Fibroblast of skin of right biceps (primary cell): ENCODE data around the gene TMEM209.
"Not testable (repeated sequence)": the region's sequence is repeated elsewhere in the genome, so short reads cannot be mapped to it uniquely, and the experiment has no call there.

Experiments used
- DNase-seq: peaks from one replicate; pipeline ENCODE4 v3.0.0-alpha.2; 2013

Gene TMEM209

DNA sequence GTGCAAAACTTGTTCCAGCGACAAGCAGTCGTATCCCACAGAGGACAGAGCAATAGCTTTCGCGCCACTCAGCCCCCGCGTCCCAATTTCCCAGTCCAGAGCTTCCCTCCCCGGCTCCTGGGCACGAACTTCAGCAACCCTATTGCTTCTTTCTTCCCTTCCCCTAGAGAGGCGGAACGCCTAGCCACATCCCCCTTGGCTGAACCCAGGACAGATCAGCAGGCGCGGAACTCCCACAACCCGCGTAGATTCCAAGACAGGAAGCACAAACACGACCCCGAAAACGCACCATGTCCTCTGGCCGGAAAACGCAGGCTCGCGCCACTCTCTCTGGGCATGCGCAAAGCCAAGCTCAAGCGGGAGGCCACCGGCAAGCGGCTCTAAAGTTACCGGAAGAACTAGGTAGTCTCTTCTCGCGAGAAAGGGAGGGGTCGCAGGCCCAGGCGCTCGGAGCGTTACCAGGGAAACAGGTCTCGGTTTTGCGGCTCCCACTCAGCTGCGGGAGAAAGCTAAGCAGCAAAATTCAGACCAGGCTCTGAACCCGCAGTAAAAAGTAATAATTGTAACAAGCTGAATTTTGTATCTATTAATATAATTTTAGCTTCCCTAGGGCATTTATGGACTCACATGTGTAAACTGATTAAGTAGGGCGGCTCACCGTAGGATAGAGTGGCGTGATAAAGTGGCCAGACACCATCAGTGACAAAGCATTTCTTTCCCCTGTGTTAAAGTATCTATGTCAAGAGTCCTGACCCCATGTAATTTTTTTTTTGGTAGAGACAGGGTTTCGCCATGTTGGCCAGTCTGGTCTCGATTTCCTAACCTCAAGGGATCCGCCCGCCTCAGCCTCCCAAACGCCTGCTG is at the start of gene TMEM209:
TSS of gene TMEM209 (minus strand) at position 323 of the 864 bp plus-strand sequence. CDS start at position 292, 31 bp downstream.
- DNase-seq, result peak; percentile 98

DNA sequence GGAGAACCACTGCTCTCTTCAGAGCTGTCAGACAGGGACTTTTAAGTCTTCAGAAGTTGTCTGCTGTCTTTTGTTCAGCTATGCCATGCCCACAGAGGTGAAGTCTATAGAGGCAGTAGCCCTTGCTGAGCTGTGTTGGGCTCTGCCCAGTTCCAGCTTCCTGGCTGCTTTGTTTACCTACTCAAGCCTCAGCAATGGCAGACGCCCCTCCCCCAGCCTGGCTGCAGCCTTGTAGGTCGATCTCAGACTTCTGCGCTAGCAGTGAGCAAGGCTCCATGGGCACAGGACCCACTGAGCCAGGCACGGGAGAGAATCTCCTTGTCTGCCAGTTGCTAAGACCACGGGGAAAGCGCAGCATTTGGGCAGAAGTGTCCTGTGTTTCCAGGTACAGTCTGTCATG is 49.3 kb upstream of the TMEM209 start:
- DNase-seq, result no peak

DNA sequence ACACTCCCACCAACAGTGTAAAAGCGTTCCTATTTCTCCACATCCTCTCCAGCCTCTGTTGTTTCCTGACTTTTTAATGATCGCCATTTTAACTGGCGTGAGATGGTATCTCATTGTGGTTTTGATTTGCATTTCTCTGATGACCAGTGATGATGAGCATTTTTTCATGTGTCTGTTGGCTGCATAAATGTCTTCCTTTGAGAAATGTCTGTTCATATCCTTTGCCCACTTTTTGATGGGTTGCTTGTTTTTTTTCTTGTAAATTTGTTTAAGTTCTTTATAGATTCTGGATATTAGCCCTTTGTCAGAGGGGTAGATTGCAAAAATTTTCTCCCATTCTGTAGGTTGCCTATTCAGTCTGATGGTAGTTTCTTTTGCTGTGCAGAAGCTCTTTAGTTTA is 44.4 kb upstream of the TMEM209 start:
- not testable (repeated sequence) for DNase-seq

DNA sequence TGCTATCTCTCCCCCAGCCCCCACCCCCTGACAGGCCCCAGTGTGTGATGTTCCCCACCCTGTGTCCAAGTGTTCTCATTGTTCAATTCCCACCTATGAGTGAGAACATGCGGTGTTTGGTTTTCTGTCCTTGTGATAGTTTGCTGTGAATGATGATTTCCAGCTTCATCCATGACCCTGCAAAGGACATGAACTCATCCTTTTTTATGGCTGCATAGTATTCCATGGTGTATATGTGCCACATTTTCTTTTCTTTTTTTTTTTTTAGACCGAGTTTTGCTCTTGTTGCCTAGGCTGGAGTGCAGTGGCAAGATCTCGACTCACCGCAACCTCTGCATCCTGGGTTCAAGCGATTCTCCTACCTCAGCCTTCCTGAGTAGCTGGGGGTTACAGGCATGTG is 43.6 kb upstream of the TMEM209 start:
- not testable (repeated sequence) for DNase-seq

DNA sequence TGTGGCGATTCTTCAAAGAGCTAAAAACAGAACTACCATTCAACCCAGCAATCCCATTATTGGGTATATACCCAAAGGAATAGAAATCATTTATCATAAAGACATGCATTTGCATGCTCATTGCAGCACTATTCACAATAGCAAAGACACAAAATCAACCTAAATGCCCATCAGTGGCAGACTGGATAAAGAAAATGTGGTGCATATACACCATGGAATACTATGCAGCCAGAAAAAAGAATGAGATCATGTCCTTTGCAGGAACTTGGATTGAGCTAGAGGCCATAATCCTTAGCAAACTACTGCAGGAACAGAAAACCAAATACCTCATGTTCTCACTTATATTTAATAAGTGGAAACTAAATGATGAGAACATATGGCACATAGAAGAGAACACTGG is 41.3 kb upstream of the TMEM209 start:
- not testable (repeated sequence) for DNase-seq

DNA sequence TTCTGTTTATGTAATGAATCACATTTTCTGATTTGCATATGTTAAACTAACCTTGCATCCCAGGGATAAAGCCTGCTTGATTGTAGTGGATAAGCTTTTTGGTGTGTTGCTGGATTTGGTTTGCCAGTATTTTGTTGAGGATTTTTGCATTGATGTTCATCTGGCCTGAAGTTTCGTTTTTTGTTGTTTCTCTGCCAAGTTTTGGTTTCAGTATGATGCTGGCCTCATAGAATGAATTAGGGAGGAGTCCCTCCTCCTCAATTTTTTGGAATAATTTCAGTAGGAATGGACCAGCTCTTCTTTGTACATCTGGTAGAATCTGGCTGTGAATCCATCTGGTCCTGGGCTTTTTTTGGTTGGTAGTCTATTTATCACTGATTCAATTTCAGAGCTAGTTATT is 38.3 kb upstream of the TMEM209 start:
- not testable (repeated sequence) for DNase-seq

DNA sequence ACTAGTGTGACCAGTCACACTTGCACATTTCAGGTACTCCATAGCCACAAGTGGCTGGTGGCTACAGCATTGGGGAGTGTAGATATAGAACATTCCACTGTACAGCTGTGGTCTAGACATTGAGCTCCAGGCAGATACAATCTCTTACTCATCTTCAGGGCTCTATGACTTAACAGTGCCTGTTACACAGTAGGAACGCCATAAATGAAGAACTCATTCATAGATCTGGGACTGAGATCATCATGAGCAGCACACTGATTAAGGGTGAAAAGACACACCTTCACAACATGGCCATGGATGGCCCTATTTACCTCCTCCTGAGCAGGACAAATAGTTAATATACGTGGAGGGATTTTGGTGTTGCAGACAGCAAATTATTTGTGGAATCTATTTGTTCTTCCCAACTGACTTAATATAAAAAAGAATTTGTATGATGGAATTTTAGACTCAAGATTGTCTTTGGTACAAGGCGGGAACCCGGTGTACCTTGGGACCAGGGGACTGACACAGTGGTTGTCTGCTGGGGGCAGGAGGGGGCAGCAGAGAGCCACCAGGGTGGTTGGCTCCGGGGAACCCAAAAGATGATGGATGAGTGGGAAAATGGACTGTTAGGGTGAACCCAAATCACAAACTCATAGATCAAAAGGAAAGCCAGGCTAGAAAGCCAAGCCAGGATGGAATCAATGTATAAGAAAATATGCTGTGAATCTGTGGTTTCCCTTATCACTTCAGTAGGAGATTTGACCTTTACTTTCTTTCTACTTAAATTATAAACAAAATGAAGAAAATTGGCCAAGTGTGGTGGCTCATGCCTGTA is 37.2 kb upstream of the TMEM209 start:
- DNase-seq, result peak; percentile 75

DNA sequence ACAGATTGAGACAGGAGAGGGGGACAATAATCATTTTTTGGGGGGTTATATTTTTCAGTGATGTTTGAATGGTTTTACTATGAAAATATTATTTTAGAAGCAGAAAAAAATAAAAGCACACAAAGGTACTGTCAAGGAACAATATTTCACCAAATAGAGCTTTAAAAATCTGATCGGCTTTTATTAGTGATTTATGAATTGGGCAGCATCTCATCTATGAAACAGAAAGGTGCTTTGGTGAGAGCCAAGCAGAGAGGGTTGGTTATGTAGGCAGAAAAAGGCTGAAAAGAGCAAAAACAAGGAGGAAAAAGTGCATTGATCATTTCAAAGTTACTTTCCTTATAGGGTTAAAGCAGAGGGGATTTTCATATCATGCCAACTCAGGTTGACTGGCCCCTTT is 35.0 kb upstream of the TMEM209 start:
- DNase-seq, result no peak

DNA sequence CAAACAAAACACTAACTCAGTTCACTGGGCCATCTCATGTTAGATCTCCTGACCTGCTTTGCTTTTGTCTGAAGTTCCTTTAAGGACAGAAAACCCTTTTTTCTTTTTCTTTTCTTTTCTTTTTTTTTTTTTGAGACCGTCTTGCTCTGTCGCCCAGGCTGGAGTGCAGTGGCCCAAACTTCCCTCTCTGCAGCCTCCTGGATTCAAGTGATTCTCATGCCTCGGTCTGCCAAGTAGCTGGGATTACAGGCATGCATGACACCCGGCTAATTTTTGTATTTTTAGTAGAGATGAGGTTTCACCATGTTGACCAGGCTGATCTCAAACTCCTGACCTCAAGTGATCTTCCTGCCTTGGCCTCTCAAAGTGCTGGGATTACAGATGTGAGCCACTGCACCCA is 31.2 kb upstream of the TMEM209 start:
- not testable (repeated sequence) for DNase-seq

DNA sequence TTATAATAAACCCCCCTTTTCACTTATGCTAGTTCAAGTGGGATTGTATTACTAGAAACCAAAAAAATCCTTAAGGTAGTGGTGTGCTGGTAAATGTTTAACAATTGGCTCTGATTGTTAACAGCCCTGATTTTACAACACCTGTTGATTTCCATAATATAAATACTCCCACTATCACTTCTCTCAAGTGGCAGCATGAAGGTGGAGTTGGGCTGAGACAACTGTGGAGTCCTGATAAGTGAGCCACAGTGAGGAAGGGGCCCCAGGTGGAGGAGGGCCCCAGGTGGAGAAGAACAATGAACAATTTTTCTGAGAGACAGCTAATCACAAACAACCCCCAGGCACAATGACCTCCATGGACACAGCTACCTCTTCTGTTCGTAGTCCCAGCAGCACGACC is 28.9 kb upstream of the TMEM209 start:
- DNase-seq, result no peak

DNA sequence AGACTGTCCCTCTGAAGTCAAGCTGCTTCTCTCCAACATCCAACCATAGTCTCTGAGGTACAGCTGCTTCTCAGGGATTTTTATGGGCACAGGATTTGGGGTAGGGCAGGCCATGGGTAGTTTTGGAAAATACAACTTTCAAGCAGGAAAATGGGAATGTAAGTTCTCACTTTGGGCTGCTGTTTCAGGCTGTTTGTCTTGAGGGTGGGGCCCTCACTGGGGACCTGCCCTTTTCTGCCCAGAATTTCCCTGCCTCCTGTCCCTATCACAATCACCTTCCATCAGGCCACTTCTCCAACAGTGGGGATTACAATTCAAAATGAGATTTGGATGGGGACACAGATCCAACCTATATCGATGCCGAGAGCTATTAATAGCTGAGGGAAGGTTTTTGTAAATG is 27.0 kb upstream of the TMEM209 start:
- DNase-seq, result no peak

DNA sequence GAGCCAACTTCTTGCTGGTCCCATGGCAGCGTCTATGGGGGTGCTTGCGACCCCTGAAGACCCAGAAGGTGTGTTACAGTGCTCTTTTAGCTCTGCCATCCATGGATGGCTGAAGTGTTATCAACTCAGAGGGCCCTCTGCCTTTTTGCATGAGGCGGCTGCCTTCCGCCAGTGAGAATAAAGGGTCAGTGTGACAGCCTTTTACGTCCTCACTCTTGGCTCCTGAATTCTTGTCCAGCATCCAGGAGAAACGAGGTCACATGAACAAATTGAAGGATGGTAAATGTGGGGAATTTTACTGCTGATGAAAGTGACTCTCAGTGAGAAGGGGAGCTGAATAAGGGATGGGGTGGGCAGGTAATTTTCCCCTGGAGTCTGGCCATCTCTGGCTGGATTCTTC is 26.6 kb upstream of the TMEM209 start:
- no peak for DNase-seq

DNA sequence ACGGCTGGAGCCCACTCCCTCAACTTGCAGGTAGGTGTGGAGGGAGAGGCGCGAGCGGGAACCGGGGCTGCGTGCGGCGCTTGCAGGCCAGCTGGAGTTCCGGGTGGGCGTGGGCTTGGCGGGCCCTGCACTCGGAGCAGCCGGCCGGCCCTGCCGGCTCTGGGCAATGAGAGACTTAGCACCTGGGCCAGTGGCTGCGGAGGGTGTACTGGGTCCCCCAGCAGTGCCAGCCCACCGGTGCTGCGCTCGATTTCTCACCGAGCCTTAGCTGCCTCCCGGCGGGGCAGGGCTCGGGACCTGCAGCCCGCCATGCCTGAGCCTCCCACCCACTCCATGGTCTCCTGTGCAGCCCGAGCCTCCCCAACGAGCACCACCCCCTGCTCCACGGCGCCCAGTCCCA is 24.8 kb upstream of the TMEM209 start:
- not testable (repeated sequence) for DNase-seq

DNA sequence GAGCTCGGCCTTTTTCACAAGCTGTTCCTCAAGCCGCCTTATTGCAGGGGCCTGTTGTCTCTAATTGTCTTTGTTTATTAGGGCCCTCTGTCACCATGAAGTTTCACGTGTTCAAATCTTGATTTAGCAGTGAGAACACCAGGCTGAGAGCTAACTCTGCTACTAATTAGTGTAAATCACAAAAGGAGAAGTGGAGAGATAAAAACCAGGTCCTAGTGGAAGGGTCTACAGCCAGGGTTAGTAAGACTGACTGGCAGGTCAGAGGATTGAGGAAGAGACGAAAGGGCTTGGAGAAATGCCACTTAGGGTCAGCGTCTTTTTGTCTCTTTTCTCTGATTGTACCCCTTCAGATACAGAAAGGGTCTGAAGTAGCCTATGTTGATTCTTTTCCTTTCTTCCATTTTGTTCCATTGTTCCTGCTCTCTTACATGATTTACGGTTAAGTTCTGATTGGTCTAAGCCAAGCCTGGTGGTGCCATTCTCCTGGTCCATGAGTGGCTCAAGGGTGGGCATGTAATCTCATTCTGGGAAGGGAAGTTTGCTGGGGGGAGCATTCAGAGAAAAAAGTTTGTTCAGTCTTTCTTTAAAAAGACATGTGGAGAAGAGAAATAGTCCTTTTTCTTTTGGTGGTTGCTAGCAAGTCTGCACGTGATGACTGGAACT is 23.8 kb upstream of the TMEM209 start:
- no peak for DNase-seq

DNA sequence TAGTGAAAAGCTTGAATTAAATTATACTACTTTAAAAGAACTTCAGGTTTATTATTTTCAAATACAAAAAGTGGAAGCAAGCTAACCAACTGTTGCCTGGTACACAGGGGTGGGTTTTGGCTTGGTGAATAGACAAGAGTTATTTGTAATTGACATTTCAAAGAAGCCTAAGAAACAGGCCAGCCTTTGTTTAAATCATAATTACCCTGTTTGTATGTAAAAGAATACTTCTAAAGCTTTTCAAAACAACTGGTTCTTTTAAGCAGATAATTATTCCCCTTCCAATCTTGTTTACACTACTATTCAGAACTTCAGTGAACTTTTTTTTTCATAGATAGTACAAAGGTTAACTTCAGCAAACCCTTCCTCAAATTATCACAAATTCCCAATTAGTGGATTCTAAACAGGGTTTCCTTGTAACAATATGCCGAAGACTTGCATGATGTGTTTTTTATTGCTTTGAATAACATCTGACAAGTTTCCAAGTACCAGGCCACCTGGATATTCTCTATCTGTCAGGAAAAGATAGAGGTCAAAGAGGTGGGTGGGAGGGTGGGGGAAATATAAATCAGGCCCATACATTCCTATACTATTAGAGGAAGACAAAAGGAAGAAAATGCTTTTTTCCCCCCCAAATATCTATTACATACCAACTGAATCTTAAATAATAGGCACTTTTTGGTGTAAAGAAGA is 22.8 kb upstream of the TMEM209 start:
- no peak for DNase-seq

DNA sequence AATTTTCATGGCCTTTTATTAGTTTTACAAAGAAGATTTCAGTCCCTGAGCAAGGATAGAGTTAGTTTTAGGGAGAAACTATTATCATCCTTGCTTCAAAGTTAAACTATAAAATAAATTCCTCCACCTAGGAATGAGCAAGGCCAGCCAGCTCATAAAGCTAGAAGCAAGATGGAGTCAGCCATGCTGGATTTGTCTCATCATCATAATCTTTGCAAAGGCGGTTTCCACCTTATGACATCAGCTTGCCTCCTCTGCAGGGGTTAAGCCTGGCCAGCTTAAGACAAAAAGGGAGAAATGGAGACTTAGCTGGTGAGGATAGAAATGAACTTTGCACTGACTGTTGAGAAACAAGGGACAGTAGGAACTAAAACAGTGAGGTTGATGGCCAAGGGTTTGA is 21.1 kb upstream of the TMEM209 start:
- no peak for DNase-seq

DNA sequence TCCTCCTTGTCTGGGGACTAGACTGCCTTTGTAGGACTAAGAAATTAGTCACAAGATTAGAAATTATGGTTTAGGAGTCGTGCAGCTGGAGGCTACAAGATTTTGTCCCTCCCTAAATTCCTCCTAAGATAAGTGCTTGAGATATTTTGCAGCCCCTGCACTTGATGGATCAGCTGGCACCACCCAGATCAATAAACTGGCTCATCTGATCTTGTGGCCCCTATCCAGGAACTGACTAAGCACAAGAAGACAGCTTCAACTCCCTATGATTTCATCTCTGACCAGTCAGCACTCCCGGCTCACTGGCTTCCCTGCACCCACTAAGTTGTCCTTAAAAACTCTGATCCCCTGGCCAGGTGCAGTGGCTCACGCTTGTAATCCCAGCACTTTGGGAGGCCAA is 19.7 kb upstream of the TMEM209 start:
- peak; percentile 31 for DNase-seq

DNA sequence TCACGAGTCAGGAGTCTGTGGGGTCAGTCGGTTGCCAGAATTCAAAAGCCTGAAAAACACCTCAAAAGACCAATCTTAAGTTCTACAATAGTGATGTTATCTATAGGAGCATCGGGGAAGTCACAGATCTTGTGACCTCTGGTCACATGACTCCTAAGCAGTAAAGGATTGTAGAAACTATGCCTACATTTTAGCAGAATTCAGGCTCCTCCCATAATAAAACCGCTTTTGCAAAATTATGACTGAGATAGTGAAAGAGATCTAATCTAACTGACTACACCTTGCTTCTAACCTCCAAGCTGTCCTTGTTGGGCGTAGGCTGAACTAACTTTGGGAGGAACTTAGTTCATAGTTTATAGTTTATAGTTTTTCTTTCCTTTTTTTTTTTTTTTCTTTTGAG is 19.0 kb upstream of the TMEM209 start:
- DNase-seq, result no peak

DNA sequence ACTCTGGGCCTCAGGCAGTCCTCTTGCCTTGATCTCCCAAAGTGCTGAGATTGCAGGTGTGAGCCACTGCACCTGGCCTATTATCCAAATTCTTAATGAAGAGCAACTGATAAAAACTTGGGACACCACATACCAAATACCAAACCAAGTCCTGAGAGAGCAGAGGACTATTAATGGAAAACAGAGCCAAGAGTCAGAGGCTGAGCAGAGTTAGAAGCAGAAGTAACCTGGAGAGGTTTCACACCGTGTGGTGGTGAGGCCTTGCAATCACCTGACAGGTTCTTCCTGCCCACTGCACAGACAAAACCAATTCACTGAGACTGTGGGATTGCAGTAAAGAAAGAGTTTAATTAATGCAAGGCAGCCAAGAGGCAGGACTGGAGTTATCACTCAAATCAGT is 18.4 kb upstream of the TMEM209 start:
- DNase-seq, result no peak

DNA sequence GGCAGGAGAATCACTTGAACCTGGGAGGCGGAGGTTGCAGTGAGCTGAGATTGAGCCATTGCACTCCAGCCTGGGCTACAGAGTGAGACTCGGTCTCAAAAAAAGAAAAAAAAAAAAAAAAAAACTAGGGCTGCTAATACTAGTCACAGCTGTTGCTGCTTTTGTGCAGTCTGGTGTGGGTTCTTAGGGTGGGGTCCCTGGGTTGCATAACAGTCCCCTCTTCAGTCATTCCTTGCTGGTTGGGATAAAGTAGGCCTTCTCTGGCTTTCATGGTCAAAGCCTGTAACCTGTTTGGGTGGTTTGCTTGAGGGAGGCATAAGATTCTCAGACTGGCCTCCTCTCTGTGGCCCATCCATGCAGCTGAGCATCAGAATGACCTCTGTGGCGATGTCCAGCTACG is 16.5 kb upstream of the TMEM209 start:
- DNase-seq, result no peak

DNA sequence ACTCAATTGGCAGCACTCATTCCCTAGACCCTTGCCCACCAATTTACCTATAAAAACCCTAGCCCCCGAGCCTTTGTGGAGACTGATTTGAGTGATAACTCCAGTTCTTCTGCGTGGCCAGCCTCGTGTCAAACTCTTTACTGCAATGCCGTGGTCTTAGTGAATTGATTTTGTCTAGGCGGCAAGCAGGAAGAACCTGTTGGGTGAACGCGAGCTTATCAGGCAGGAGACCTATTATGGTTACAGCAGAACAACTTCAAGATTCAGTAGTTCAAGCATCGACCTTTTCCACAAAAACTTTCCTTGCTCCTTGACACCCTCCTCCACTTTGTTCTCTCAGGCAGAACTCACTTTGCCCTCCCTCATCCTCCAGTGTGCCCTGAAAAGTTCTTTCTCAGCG is 14.7 kb upstream of the TMEM209 start:
- DNase-seq, result no peak

DNA sequence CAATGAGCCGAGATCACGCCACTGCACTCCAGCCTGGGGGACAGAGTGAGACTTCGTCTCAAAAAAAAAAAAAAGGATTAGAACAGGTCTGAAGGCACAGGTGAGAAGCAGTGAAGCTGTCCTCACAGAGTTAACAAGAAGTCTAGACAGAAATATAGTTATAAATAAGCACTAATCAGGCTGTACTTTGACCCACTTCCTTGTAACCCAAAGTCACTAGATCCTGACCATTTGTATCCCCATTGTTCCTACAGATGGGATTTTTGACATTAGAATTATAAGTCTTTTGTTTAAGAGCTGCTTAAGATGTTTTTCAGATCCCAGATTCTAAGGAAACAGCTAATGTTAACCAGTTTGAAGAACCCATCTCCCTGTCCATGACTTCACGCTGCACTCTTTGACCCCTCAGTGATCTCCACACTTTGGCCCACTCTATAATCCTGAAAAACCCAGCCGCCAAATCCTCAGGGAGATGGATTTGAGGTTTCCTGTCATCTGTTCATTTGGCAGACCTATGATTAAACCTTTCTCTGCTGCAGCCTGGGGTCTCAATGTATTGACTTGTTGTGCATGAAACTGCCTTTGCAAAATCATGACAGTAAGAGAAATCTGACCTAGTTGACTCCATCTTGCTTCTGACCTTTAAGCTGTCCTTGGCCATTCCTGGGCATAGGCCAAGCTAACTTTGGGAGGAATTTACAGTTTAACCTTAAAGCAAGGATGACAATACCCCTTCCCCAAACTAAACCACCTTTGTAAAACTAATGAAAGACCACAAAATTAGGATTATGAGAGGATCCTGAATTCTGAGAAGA is 13.8 kb upstream of the TMEM209 start:
- DNase-seq, result no peak
